ENCODE results near the gene KDM3B. TPM values are rescaled to one million over a fixed set of nuclear protein-coding genes. Genes with fewer than 3 reads are reported as not detected.

Gene KDM3B
- total and polyA plus RNA-seq, 2 of the 8 experiments (the other 6 are each of a cell fraction or from before 2014, with no cell fraction given) = 27.1 to 78.1 TPM

- Histone ChIP-seq H3K27ac (ENCODE audit: low read depth, low read length) (no peak overlapping the region), H2BK15ac (ENCODE audit: low read length) (no peak overlapping the region), H2BK120ac (replicated peaks; ENCODE audit: low read depth, low read length) (no peak overlapping the region), H3K56ac (replicated peaks; ENCODE audit: insufficient read length, low read depth, low read length) (no peak overlapping the region), H3K9ac (replicated peaks in 1 of 4; ENCODE audit: extremely low read depth in 1 of 4, low read depth in 3 of 4, low read length in 3 of 4) (no peak overlapping the region), H3K23ac (ENCODE audit: insufficient read length) (no peak overlapping the region), H3K23me2 (ENCODE audit: low read depth, low read length) (no peaks in the 10 kb centered on the region), H2BK12ac (ENCODE audit: low read depth, low read length) (no peak overlapping the region), H3K36me3 (ENCODE audit: control insufficient read depth in 2 of 4, insufficient read depth in 4 of 4, low read length in 3 of 4) (no peaks in the 10 kb centered on the region), H2BK20ac (ENCODE audit: low read length) (no peak overlapping the region), H2AFZ (ENCODE audit: low read length) (no peak overlapping the region), H4K91ac (replicated peaks; ENCODE audit: insufficient read length, low read length) (no peak overlapping the region), H3K14ac (ENCODE audit: insufficient read length) (no peak overlapping the region), H3K4me2 (ENCODE audit: insufficient read depth in 1 of 2, low read depth in 2 of 2, low read length in 2 of 2) (no peak overlapping the region), H3K9me3 (ENCODE audit: insufficient read depth in 2 of 2, low read depth in 1 of 2, low read length in 1 of 2) (no peaks in the 10 kb centered on the region), H3K18ac (ENCODE audit: extremely low read depth, low read length) (no peak overlapping the region), H2BK5ac (ENCODE audit: low read depth, low read length) (no peak overlapping the region), H3K4ac (replicated peaks; ENCODE audit: insufficient read length, low read depth, low read length) (no peak overlapping the region), H3K79me1 (ENCODE audit: low read depth, low read length) (no peaks in the 10 kb centered on the region), H2AK5ac (ENCODE audit: low read depth, low read length) (no peak overlapping the region), H4K8ac (ENCODE audit: extremely low read depth, insufficient read depth, low read length) (no peak overlapping the region), H4K5ac (ENCODE audit: insufficient read length, low read depth, low read length) (no peak overlapping the region), H4K20me1 (replicated peaks in 1 of 2; ENCODE audit: control insufficient read depth in 1 of 2, insufficient read depth in 2 of 2, low read length in 2 of 2) (peaks cover 0 to 2% of the 10 kb centered on the region in 2 experiments), H3K27me3 (replicated peaks in 1 of 4; ENCODE audit: control insufficient read depth in 3 of 4, extremely low read depth in 1 of 4, insufficient read depth in 3 of 4, low read length in 3 of 4) (no peaks in the 10 kb centered on the region), H3K79me2 (ENCODE audit: control insufficient read depth in 1 of 2, insufficient read depth in 2 of 2, low read length in 2 of 2) (no peaks in the 10 kb centered on the region), H3K4me3 (ENCODE audit: extremely low read depth in 1 of 4, insufficient read depth in 2 of 4, low read depth in 3 of 4, low read length in 4 of 4) (no peak overlapping the region), H3K4me1 (replicated peaks in 1 of 4; ENCODE audit: control insufficient read depth in 3 of 4, insufficient read depth in 4 of 4, low read length in 3 of 4) (no peaks in the 10 kb centered on the region)
- TF ChIP-seq ATF2 (IDR thresholded peaks at IDR 0.05; ENCODE audit: low read length) = no peak
- no peak for TF ChIP-seq RXRA (IDR thresholded peaks at IDR 0.05; ENCODE audit: insufficient read depth, low read depth, low read length)
- TF ChIP-seq TBP (IDR thresholded peaks at IDR 0.05; ENCODE audit: low read depth, low read length) = no peak
- POLR2A ChIA-PET (ENCODE audit: partially characterized antibody) = no interaction called here
- CTCF ChIA-PET (ENCODE audit: partially characterized antibody) = interaction anchor here (0.6 kb wide), 1 partner anchor 227 kb away, joined by 3 read pairs; no protein-coding TSS in a partner anchor
- 83% methylated on average over 6 of the region's 6 CpGs; no CpG with 5 or more reads in 1 of the 2 experiments for whole genome bisulfite sequencing, 2 experiments (ENCODE audit: extremely low coverage in 1 of 2, insufficient coverage in 1 of 2, insufficient read length in 1 of 2, insufficient replicate concordance in 2 of 2, low coverage in 1 of 2, low lambda C conversion rate in 2 of 2, missing lambda C conversion rate in 1 of 2)
- no peak for DNase-seq (ENCODE audit: low read depth in 1 of 2, low spot score in 2 of 2)
- no peak for FAIRE-seq
Measured at GRCh38 chr5:138303372-138303771, 49.1 kb upstream of the KDM3B start.

Data from H1 (cell line).